ENCODE measurements around the gene MAP3K4. TPM values are rescaled to one million over a fixed set of nuclear protein-coding genes. Genes with fewer than 3 reads are reported as not detected.

Gene MAP3K4
- total RNA-seq, 1 donor from 2014 or later = 51.6 TPM

DNA sequence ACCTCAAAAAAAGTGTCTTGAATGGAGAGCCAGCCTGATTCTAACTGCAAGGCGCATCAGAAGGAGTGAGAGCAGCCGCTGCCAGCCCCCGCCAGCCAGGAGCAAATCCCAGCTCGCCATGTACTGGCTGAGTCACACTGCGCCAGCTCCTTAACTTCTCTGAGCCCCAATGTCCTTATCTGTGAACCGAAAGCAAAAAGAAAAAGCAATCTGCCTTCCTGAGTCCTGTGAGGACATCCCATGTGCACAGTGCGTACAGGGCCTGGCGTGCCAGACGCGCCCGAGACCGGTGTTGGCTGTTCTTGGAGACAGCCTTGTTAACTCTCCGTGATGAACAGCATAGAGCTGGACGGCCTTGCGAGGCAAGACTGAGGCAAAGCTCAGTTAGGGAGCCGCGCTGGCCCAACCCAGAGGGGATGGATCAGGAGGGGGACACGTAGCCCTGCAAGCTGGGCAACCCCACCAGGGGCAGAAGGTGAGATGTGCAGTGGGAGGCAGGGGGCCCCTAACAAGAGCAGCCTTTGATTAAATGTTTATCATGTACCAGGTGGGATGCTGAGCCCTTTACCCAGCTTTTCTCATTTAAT is 159.6 kb downstream of the MAP3K4 start:
- Mint-ChIP-seq H3K27me3 (no peaks in the 10 kb centered on the region), H3K4me3 (no peak overlapping the region), H3K27ac (no peak overlapping the region), H3K4me1 (ENCODE audit: unreplicated experiment) (no peaks in the 10 kb centered on the region), H3K36me3 (peaks cover 18% of the 10 kb centered on the region), H3K9me3 (no peaks in the 10 kb centered on the region)
- TF ChIP-seq, protein P1, sequence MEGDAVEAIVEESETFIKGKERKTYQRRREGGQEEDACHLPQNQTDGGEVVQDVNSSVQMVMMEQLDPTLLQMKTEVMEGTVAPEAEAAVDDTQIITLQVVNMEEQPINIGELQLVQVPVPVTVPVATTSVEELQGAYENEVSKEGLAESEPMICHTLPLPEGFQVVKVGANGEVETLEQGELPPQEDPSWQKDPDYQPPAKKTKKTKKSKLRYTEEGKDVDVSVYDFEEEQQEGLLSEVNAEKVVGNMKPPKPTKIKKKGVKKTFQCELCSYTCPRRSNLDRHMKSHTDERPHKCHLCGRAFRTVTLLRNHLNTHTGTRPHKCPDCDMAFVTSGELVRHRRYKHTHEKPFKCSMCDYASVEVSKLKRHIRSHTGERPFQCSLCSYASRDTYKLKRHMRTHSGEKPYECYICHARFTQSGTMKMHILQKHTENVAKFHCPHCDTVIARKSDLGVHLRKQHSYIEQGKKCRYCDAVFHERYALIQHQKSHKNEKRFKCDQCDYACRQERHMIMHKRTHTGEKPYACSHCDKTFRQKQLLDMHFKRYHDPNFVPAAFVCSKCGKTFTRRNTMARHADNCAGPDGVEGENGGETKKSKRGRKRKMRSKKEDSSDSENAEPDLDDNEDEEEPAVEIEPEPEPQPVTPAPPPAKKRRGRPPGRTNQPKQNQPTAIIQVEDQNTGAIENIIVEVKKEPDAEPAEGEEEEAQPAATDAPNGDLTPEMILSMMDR (conservative IDR thresholded peaks at IDR 0.05) = no peak
- DNase-seq (ENCODE audit: extremely low spot score, unreplicated experiment) = no peak

DNA sequence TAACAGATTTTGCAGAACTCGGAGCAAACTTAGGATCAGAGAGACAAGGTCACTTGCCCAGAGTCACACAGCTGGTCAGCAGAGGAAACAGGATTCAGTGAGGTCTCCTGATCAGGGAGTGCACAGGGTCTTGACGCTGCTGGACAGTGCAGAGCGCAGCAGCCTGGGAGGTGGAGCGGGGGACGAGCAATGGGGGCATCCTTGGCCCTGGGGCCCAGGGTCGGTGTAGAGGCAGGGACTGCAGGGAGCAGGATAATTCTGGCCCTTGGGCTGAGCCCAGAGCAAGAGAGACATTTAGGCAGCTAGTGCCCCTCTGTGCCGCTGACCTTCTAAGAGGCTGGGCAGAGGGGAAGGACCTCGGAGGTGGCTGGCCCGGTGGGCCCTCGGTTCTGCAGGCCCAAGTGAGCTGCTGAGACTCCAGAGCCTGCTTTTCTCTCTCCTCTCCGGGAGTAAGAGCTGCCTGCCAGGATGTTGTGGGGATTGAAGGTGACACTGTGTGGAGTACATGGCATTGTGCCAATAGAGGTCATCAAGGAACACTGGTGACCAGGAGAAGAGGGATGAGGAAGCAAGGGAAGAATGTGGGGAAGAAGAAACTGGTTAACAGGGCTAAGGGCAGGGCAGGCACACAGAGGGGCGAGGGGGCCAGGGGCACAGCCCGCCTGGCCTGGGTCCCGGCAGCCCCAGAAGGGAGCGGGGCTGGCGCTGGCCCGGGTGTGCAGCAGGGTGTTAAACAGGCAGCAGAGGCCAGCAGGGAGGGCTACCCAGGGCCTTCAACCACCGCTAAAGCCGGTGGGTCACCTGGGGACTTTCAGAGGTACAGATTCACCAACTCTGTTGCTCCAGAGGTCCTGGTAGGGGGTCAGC is 160.3 kb downstream of the MAP3K4 start:
- H3K4me3 Mint-ChIP-seq = no peak overlapping the region
- peaks cover 20% of the 10 kb centered on the region for H3K36me3 Mint-ChIP-seq
- H3K27ac Mint-ChIP-seq = peak overlapping the region; percentile 36
- no peak for DNase-seq (ENCODE audit: extremely low spot score, unreplicated experiment)
- H3K9me3 Mint-ChIP-seq = no peaks in the 10 kb centered on the region
- H3K4me1 Mint-ChIP-seq (ENCODE audit: unreplicated experiment) = no peaks in the 10 kb centered on the region
- no peaks in the 10 kb centered on the region for H3K27me3 Mint-ChIP-seq
- TF ChIP-seq, protein P1 (conservative IDR thresholded peaks at IDR 0.05) = no peak

DNA sequence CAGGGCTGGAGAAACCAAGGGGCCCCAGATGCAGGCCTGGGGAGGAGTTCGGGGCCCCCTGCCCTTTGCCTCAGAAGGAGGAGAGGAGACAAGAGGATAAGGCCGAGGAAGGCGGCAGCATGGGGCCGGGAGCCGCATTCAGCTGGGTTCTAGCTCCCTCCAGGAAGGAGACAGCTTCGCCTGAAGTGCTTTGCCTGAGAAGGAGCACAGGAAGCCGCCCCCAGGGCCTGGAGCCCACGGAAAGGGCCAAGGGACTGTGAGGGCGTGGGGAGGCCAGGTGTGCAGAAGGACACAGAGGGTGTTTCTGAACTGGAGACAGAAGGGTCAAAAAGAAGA is 160.9 kb downstream of the MAP3K4 start:
- Mint-ChIP-seq H3K27me3 (no peaks in the 10 kb centered on the region), H3K4me1 (ENCODE audit: unreplicated experiment) (no peaks in the 10 kb centered on the region), H3K4me3 (no peak overlapping the region), H3K27ac (no peak overlapping the region), H3K36me3 (peaks cover 22% of the 10 kb centered on the region), H3K9me3 (no peaks in the 10 kb centered on the region)
- no peak for DNase-seq (ENCODE audit: extremely low spot score, unreplicated experiment)
- TF ChIP-seq, protein P1 (conservative IDR thresholded peaks at IDR 0.05) = no peak

DNA sequence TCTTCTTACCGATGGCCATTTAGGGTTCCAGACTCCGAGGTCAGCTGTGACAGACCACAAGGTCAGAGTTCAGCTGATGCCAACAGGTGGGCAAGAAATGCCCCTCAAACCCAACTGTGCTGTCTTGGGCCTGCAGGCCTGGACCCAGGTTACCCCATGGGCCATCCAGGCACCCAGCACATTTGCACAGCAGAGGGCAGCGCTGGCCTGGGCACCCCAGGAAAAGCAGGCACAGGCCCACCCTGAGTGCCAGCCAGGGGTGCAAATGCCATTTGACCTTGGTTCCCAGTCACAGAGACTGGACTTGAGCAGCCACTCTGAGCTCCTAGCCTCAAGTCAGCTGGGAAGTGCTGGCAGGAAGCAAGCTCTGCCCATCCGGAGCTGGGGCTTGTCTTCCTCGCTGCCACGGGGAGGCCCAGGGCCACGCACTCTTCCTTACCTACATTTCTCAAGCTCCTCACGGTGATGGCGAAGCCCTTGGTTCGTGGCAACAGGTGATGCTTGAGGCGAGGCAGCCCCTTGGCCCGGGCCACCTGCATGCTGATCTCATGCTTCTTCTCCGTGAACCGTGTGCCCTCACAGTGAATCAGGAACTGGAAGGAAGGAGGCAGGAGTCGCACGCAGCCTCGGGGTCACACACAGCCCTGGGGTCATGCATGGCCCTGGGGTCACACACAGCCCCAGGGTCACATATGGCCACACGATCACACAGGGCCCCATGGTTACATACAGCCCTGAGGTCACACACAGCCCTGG is 161.5 kb downstream of the MAP3K4 start:
- DNase-seq (ENCODE audit: extremely low spot score, unreplicated experiment) = no peak
- Mint-ChIP-seq H3K9me3 (no peaks in the 10 kb centered on the region), H3K4me3 (no peak overlapping the region), H3K27ac (no peak overlapping the region), H3K4me1 (ENCODE audit: unreplicated experiment) (no peaks in the 10 kb centered on the region), H3K27me3 (no peaks in the 10 kb centered on the region), H3K36me3 (peaks cover 24% of the 10 kb centered on the region)
- TF ChIP-seq, protein P1 (conservative IDR thresholded peaks at IDR 0.05) = peak; percentile 33

DNA sequence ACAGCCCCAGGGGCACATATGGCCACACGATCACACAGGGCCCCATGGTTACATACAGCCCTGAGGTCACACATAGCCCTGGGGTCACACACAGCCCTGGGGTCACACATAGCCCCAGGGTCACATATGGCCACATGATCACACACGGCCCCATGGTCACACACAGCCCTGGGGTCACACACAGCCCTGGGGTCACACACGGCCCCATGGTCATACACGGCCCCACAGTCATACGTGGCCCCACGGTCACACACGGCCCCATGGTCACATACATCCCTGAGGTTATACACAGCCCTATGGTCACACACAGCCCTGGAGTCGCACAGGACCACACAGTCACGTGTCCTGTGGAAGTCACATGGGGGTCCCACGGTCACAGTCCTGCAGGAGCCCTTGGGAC is 162.2 kb downstream of the MAP3K4 start:
- H3K27ac Mint-ChIP-seq = no peak overlapping the region
- H3K9me3 Mint-ChIP-seq = no peaks in the 10 kb centered on the region
- DNase-seq (ENCODE audit: extremely low spot score, unreplicated experiment) = no peak
- H3K4me3 Mint-ChIP-seq = no peak overlapping the region
- no peaks in the 10 kb centered on the region for H3K4me1 Mint-ChIP-seq (ENCODE audit: unreplicated experiment)
- no peaks in the 10 kb centered on the region for H3K27me3 Mint-ChIP-seq
- H3K36me3 Mint-ChIP-seq = peaks cover 22% of the 10 kb centered on the region
- TF ChIP-seq, protein P1 (conservative IDR thresholded peaks at IDR 0.05) = no peak
